Endometrial microvascular endothelial cells (primary cell): ENCODE measurements around the gene TRIM31. TPM values are rescaled to one million over a fixed set of nuclear protein-coding genes. Genes with fewer than 3 reads are reported as not detected.
"Not testable (repeated sequence)": the region's sequence is repeated elsewhere in the genome, so short reads cannot be mapped to it uniquely, and the experiment has no call there.

Experiments used
- in situ Hi-C: cut with HindIII; loops from 2 replicates; pipeline ENCODE4 v1.10.0; 2017; ENCODE audit warnings: low sequenced_read_pairs, low pct_unique_long_range_greater_than_20kb; ENCODE audit errors: inconsistent ontology term
- total RNA-seq: library from RNA; depleted of rRNA; stranded (reverse); fragments of >200 nt; gene quantifications from one replicate; pipeline ENCODE4 v1.2.3, GENCODE V29; 2015; ENCODE audit errors: inconsistent ontology term

TRIM31 gene
- total RNA-seq, 1 donor from 2014 or later: not detected

- in situ Hi-C loops: no loop called here
These were observed 37.9 kb upstream of the TRIM31 start for GRCh38 chr6:30150671-30151395.

GRCh38 chr6:30149858-30150550, 37.1 kb upstream of the TRIM31 start:
- in situ Hi-C loops: no loop called here

- in situ Hi-C loops: no loop called here
These were observed 36.3 kb upstream of the TRIM31 start for GRCh38 chr6:30149234-30149633.

GRCh38 chr6:30147096-30147495, 34.2 kb upstream of the TRIM31 start:
- in situ Hi-C loops: no loop called here

GRCh38 chr6:30145818-30146217, 32.9 kb upstream of the TRIM31 start:
- in situ Hi-C loops: no loop called here

- in situ Hi-C loops: no loop called here
These were observed 31.9 kb upstream of the TRIM31 start for GRCh38 chr6:30144811-30145210.

- in situ Hi-C loops: no loop called here
These were observed 30.9 kb upstream of the TRIM31 start for GRCh38 chr6:30143780-30144179.

- in situ Hi-C loops: no loop called here
These were observed 29.8 kb upstream of the TRIM31 start for GRCh38 chr6:30142665-30143064.

GRCh38 chr6:30140240-30140639, 27.4 kb upstream of the TRIM31 start:
- in situ Hi-C loops: not testable (repeated sequence)

GRCh38 chr6:30136570-30137286, 23.8 kb upstream of the TRIM31 start:
- in situ Hi-C loops: no loop called here

GRCh38 chr6:30135757-30136156, 22.9 kb upstream of the TRIM31 start, which contains the start of gene TRIM40:
Gene TRIM40 (plus strand): TSS chr6:30136140. CDS start chr6:30137037, 897 bp downstream.
- in situ Hi-C loops: no loop called here

- in situ Hi-C loops: no loop called here
These were observed 22.3 kb upstream of the TRIM31 start for GRCh38 chr6:30135147-30135546.

GRCh38 chr6:30131947-30132497, 19.1 kb upstream of the TRIM31 start:
- in situ Hi-C loops: no loop called here

GRCh38 chr6:30130887-30131862, 18.3 kb upstream of the TRIM31 start:
- in situ Hi-C loops: no loop called here

GRCh38 chr6:30130179-30130679, 17.3 kb upstream of the TRIM31 start:
- in situ Hi-C loops: no loop called here

GRCh38 chr6:30129265-30130178, 16.6 kb upstream of the TRIM31 start:
- in situ Hi-C loops: no loop called here
